GM06990 (cell line): ENCODE data around the gene DNAH7.

Source experiments
- DNase-seq: peaks from one replicate; pipeline ENCODE4 v3.0.0-alpha.2; 2011; ENCODE audit not compliant: insufficient read length; ENCODE audit errors: extremely low read depth
- H3K27me3 ChIP-seq: replicated peaks from 2 replicates; pipeline ENCODE4 v1.6.0; 2011; ENCODE audit warnings: low read length; ENCODE audit not compliant: control insufficient read depth, insufficient read depth
- H3K36me3 ChIP-seq: 2 replicates; pipeline ENCODE4 v1.5.1; 2011; ENCODE audit warnings: low read length; ENCODE audit not compliant: control insufficient read depth, insufficient read depth
- H3K4me3 ChIP-seq: replicated peaks from 2 replicates; pipeline ENCODE4 v1.5.1; 2011; ENCODE audit warnings: low read depth, mild to moderate bottlenecking, control low read depth, low read length
- CTCF ChIP-seq: IDR thresholded peaks from 2 replicates; pipeline ENCODE4 v1.5.1; 2011; ENCODE audit warnings: low read length, control low read depth, mild to moderate bottlenecking, inconsistent platforms; ENCODE audit not compliant: insufficient read depth, poor library complexity, severe bottlenecking

The DNAH7 gene

GRCh38 chr2:195759877-195760276, 308.8 kb downstream of the DNAH7 start:
- no peak for DNase-seq
- no peak overlapping the region for H3K4me3 ChIP-seq
- H3K27me3 ChIP-seq, result no peaks in the 10 kb centered on the region
- TF ChIP-seq CTCF, result no peak
- H3K36me3 ChIP-seq, result no peaks in the 10 kb centered on the region

GRCh38 chr2:195758846-195759245, 309.8 kb downstream of the DNAH7 start:
- no peaks in the 10 kb centered on the region for H3K27me3 ChIP-seq
- DNase-seq, result no peak
- TF ChIP-seq CTCF, result no peak
- H3K36me3 ChIP-seq, result no peaks in the 10 kb centered on the region
- H3K4me3 ChIP-seq, result no peak overlapping the region

DNA sequence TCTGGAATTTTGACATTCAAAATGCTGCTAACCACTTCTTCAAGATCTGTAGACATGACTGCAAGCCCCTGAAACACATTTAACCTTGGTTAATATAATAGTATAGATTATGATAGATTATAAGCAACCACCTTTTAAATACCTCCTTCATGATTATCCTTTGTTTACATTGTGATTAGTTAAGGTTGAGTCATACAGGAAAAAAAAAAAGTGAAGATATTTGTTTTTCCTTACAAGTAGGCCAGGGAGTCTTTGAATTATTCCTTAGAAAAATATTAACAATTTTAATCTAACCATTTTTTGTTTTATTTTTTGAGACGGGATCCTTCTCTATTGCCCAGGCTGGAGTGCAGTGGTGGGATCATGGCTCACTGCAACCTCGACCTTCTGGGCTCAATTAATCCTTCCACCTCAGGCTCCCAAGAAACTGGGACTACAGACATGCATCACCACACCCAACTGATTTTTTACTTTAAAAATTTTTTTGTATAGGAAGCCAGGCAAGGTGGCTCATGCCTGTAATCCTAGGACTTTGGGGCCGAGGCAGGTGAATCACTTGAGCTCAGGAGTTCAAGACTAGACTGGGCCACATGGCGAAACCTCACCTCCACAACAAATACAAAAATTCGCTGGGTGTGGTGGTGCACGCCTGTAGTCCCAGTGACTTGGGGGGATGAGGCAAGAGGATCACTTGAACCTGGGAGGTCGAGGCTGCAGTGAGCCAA, 312.3 kb downstream of the DNAH7 start:
- Histone ChIP-seq H3K36me3 (no peaks in the 10 kb centered on the region), H3K4me3 (no peak overlapping the region), H3K27me3 (no peaks in the 10 kb centered on the region)
- DNase-seq, result no peak
- TF ChIP-seq CTCF, result no peak

GRCh38 chr2:195741191-195741590, 327.4 kb downstream of the DNAH7 start:
- no peak for TF ChIP-seq CTCF
- Histone ChIP-seq H3K4me3 (no peak overlapping the region), H3K36me3 (no peaks in the 10 kb centered on the region), H3K27me3 (no peaks in the 10 kb centered on the region)
- DNase-seq, result no peak

DNA sequence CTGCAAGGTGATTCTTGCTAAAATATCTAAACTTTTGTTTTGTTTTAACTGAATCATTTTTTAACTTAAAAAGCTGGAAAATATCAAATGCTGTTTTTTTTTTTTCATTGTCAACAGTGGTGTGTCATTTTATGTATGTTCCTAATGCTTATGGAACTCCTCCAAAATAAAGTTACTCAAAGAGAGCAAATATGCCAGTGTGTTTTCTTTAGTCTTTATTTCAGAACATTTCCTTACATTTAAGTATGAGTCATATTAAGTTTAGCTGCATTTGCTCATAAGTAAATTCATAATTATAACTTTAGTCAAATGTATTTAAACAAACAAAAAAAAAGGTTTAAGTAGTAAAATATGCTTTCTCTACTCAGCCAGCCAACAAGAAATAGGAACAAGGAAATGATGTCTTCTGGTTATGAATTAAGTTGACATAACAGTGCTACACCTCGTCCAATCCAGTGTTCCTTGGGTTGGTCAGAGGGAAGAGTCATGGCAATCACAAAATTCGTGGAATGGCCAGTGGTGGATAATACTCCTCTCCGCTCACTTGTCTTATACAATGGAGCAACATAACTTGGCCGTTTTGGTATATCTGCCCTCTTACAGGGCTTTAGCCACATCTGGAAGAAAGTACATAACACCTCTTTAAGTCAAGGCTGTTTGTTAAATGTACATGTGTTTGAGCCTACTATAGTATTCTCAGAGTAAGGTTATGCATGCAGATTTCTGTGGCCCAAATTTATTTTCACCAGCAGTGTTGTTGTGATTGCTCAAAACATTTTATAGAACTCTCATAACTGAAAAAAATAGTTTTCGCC, 330.9 kb downstream of the DNAH7 start:
- Histone ChIP-seq H3K4me3 (no peak overlapping the region), H3K36me3 (no peaks in the 10 kb centered on the region), H3K27me3 (no peaks in the 10 kb centered on the region)
- no peak for TF ChIP-seq CTCF
- no peak for DNase-seq
